Stimulated activated effector memory CD8-positive, alpha-beta T cell treated with anti-CD3 and anti-CD28 coated beads, Interleukin-12 subunit alpha, Interleukin-12 subunit beta, amount 100 ng/mL, for 72 hours (primary cell): ENCODE results near the gene ZDHHC19.
A peak's percentile ranks its signal among the peaks of the same experiment; 100 is the strongest.
"Not testable (repeated sequence)": the region's sequence is repeated elsewhere in the genome, so short reads cannot be mapped to it uniquely, and the experiment has no call there.

Source experiments
- ATAC-seq: fragments of 150-1000 bp; cut with Tn5 transposase; 2 replicates; pipeline ENCODE4 v1.10.0; 2021
- DNase-seq, 2 donors: peaks; one replicate each; pipeline ENCODE4 v3.0.0; 2021 to 2022; ENCODE audit warnings: low spot score in 2 of 2
- H3K27ac Mint-ChIP-seq: one replicate; pipeline ENCODE4 v1.8.0; 2022; ENCODE audit warnings: mild to moderate bottlenecking, mixed read lengths
- H3K36me3 Mint-ChIP-seq: one replicate; pipeline ENCODE4 v1.8.0; 2022; ENCODE audit warnings: mild to moderate bottlenecking, mixed read lengths
- H3K4me1 Mint-ChIP-seq: one replicate; pipeline ENCODE4 v1.8.0; 2022; ENCODE audit warnings: mixed read lengths
- H3K4me3 Mint-ChIP-seq: one replicate; pipeline ENCODE4 v1.8.0; 2022; ENCODE audit warnings: mild to moderate bottlenecking, mixed read lengths
- H3K9me3 Mint-ChIP-seq: one replicate; pipeline ENCODE4 v1.8.0; 2022; ENCODE audit warnings: mixed read lengths

The ZDHHC19 gene

GRCh38 chr3:196216089-196216564 lies 4.9 kb upstream of the ZDHHC19 start, which contains the start of gene SLC51A:
Gene SLC51A, plus strand, starts transcription at chr3:196216534. Its CDS starts 179 bp downstream, at chr3:196216713.
- peaks cover 22% of the 10 kb centered on the region for H3K4me1 Mint-ChIP-seq
- H3K9me3 Mint-ChIP-seq, result no peaks in the 10 kb centered on the region
- DNase-seq (no peak), ATAC-seq (no peak)
- H3K4me3 Mint-ChIP-seq, result peak within 1 kb of the TSS; percentile 0
- H3K27ac Mint-ChIP-seq, result peak within 1 kb of the TSS; percentile 36
- no peaks in the 10 kb centered on the region for H3K36me3 Mint-ChIP-seq

GRCh38 chr3:196215493-196216020 lies 4.4 kb upstream of the ZDHHC19 start:
- H3K4me3 Mint-ChIP-seq, result no peak overlapping the region
- H3K27ac Mint-ChIP-seq, result no peak overlapping the region
- H3K36me3 Mint-ChIP-seq, result no peaks in the 10 kb centered on the region
- peaks cover 22% of the 10 kb centered on the region for H3K4me1 Mint-ChIP-seq
- H3K9me3 Mint-ChIP-seq, result no peaks in the 10 kb centered on the region
- DNase-seq (no peak), ATAC-seq (no peak)

- ATAC-seq (no peak), DNase-seq (no peak)
- Mint-ChIP-seq H3K4me1 (peaks cover 24% of the 10 kb centered on the region), H3K36me3 (peaks cover 5% of the 10 kb centered on the region), H3K9me3 (no peaks in the 10 kb centered on the region), H3K27ac (no peak overlapping the region), H3K4me3 (no peak overlapping the region)
These were observed 3.7 kb upstream of the ZDHHC19 start for GRCh38 chr3:196214783-196215441.

- Mint-ChIP-seq H3K36me3 (peaks cover 12% of the 10 kb centered on the region), H3K4me1 (peaks cover 27% of the 10 kb centered on the region)
- H3K4me3 Mint-ChIP-seq, H3K9me3 Mint-ChIP-seq, H3K27ac Mint-ChIP-seq, ATAC-seq, DNase-seq: not testable (repeated sequence)
These were observed 1.1 kb downstream of the ZDHHC19 start for GRCh38 chr3:196209944-196210672.

- no peaks in the 10 kb centered on the region for H3K9me3 Mint-ChIP-seq
- peaks cover 27% of the 10 kb centered on the region for H3K4me1 Mint-ChIP-seq
- H3K36me3 Mint-ChIP-seq, result peaks cover 12% of the 10 kb centered on the region
- ATAC-seq, result no peak
- H3K27ac Mint-ChIP-seq, result no peak overlapping the region
- no peak for DNase-seq
- peak overlapping the region; percentile 75 for H3K4me3 Mint-ChIP-seq
These were observed 2.1 kb downstream of the ZDHHC19 start for GRCh38 chr3:196208942-196209695.

GRCh38 chr3:196207833-196208607 lies 3.2 kb downstream of the ZDHHC19 start:
- Mint-ChIP-seq H3K27ac (no peak overlapping the region), H3K4me3 (peak overlapping the region; percentile 75), H3K36me3 (peaks cover 12% of the 10 kb centered on the region), H3K9me3 (no peaks in the 10 kb centered on the region), H3K4me1 (peaks cover 27% of the 10 kb centered on the region)
- DNase-seq (peak in 1 of 2 donors; percentile 67), ATAC-seq (peak; percentile 58)

- Mint-ChIP-seq H3K4me3 (peak overlapping the region; percentile 75), H3K9me3 (no peaks in the 10 kb centered on the region), H3K36me3 (peaks cover 12% of the 10 kb centered on the region), H3K27ac (peak overlapping the region; percentile 52), H3K4me1 (peaks cover 33% of the 10 kb centered on the region)
- DNase-seq (no peak), ATAC-seq (peak; percentile 34)
These were observed 3.9 kb downstream of the ZDHHC19 start for GRCh38 chr3:196207159-196207832.

GRCh38 chr3:196205442-196206205 lies 5.6 kb downstream of the ZDHHC19 start:
- peaks cover 12% of the 10 kb centered on the region for H3K36me3 Mint-ChIP-seq
- H3K9me3 Mint-ChIP-seq, H3K4me3 Mint-ChIP-seq, DNase-seq, H3K27ac Mint-ChIP-seq: not testable (repeated sequence)
- peaks cover 33% of the 10 kb centered on the region for H3K4me1 Mint-ChIP-seq
- peak; percentile 45 for ATAC-seq

- Mint-ChIP-seq H3K9me3 (no peaks in the 10 kb centered on the region), H3K4me3 (no peak overlapping the region), H3K4me1 (peaks cover 26% of the 10 kb centered on the region), H3K27ac (no peak overlapping the region), H3K36me3 (peaks cover 10% of the 10 kb centered on the region)
- DNase-seq (no peak), ATAC-seq (no peak)
These were observed 7.4 kb downstream of the ZDHHC19 start for GRCh38 chr3:196203846-196204245.

- peak; percentile 3 for ATAC-seq
- no peak for DNase-seq
- Mint-ChIP-seq H3K36me3 (peaks cover 5% of the 10 kb centered on the region), H3K27ac (no peak overlapping the region), H3K4me1 (peaks cover 14% of the 10 kb centered on the region), H3K9me3 (no peaks in the 10 kb centered on the region), H3K4me3 (no peak overlapping the region)
These were observed 8.7 kb downstream of the ZDHHC19 start for GRCh38 chr3:196202516-196202970.

- ATAC-seq (no peak), DNase-seq (no peak)
- Mint-ChIP-seq H3K4me1 (peaks cover 27% of the 10 kb centered on the region), H3K9me3 (no peaks in the 10 kb centered on the region), H3K27ac (peak overlapping the region; percentile 55), H3K4me3 (no peak overlapping the region), H3K36me3 (peaks cover 5% of the 10 kb centered on the region)
These were observed 12.1 kb downstream of the ZDHHC19 start for GRCh38 chr3:196198771-196199753.

GRCh38 chr3:196198081-196198675 lies 13.0 kb downstream of the ZDHHC19 start:
- no peak for ATAC-seq
- Mint-ChIP-seq H3K9me3 (no peaks in the 10 kb centered on the region), H3K4me1 (peaks cover 31% of the 10 kb centered on the region)

More at GRCh38 chr3:196198081-196198675, 13.0 kb downstream of the ZDHHC19 start:
- peaks cover 5% of the 10 kb centered on the region for H3K36me3 Mint-ChIP-seq
- H3K4me3 Mint-ChIP-seq, result no peak overlapping the region
- no peak overlapping the region for H3K27ac Mint-ChIP-seq
- DNase-seq, result no peak
